ENCODE data around the gene RTEL1.

DNA sequence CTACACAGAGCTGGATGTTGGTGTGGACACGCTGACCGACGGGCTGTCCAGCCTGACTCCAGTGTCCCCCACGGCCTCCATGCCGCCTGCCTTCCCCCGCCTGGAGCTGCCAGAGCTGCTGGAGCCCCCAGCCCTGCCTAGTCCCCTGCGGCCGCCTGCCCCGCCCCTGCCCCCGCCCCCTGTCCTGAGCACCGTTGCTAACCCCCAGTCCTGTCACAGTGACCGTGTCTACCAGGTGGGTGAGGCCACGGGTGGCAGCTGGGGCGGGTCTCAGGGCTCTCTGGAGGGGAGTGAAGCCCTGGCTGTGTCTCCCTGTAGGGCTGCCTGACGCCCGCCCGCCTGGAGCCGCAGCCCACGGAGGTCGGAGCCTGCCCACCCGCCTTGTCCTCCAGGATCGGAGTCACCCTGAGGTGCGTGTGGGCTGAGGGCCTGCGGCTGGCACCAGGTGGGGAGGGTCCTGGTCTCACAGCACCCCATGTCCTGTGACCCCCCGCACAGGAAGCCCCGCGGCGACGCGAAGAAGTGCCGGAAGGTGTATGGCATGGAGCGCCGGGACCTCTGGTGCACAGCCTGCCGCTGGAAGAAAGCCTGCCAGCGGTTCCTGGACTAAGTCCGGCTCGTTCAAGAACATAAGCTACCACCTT is 84.4 kb downstream of the RTEL1 start:
- no peak for TF ChIP-seq CTCF (conservative IDR thresholded peaks at IDR 0.05; ENCODE audit: low read depth, low read length)
- TF ChIP-seq EZH2phosphoT487 (IDR thresholded peaks at IDR 0.05; ENCODE audit: borderline replicate concordance, low read length), result no peak
